Posterior cingulate gyrus (tissue), 11 donors: Measurements from ENCODE around the gene MBNL1.
"Not testable (repeated sequence)": the region's sequence is repeated elsewhere in the genome, so short reads cannot be mapped to it uniquely, and the experiment has no call there.

Experiments
- DNase-seq, 10 donors: peaks; one replicate each; pipeline versions ENCODE4 v3.0.0 to v3.0.0-alpha.2; 2020 to 2021; ENCODE audit warnings: mixed read lengths in 3 of 10
- intact Hi-C: fragments of 100-400 bp; cut with DNase I; formaldehyde crosslinking; loops from one replicate; pipeline ENCODE4 v1.15.1; 2023

MBNL1 gene

GRCh38 chr3:152365766-152366593 lies 97.3 kb downstream of the MBNL1 start:
- intact Hi-C loops: no loop called here
- DNase-seq: no peak

GRCh38 chr3:152367192-152367591 lies 98.5 kb downstream of the MBNL1 start:
- DNase-seq, intact Hi-C loops: not testable (repeated sequence)

GRCh38 chr3:152372633-152373032 lies 103.9 kb downstream of the MBNL1 start:
- intact Hi-C loops: not testable (repeated sequence)
- DNase-seq: peak in 1 of 10 donors; percentile 31

GRCh38 chr3:152373379-152373778 lies 104.7 kb downstream of the MBNL1 start:
- intact Hi-C loops: no loop called here
- DNase-seq: peak in 1 of 10 donors; percentile 41

- no peak for DNase-seq
- intact Hi-C loops: no loop called here
Observed at GRCh38 chr3:152374262-152374990, 105.7 kb downstream of the MBNL1 start.

- intact Hi-C loops: no loop called here
- DNase-seq: peak in 1 of 10 donors; percentile 40
Observed at GRCh38 chr3:152375546-152375945, 106.8 kb downstream of the MBNL1 start.

- peak in 1 of 10 donors; percentile 72 for DNase-seq
- intact Hi-C loops: no loop called here
Observed at GRCh38 chr3:152376351-152377183, 107.8 kb downstream of the MBNL1 start.

GRCh38 chr3:152377184-152377570 lies 108.4 kb downstream of the MBNL1 start:
- intact Hi-C loops: no loop called here
- no peak for DNase-seq

GRCh38 chr3:152379415-152380042 lies 110.8 kb downstream of the MBNL1 start:
- intact Hi-C loops: loop anchor here (2.0 to 10.0 kb wide), 2 partner anchors 65 to 111 kb away; partner anchors contain the start of gene MBNL1
- no peak for DNase-seq

- DNase-seq: no peak
- intact Hi-C loops: loop anchor here (2.0 to 10.0 kb wide), 2 partner anchors 65 to 111 kb away; partner anchors contain the start of gene MBNL1
Observed at GRCh38 chr3:152380043-152380442, 111.3 kb downstream of the MBNL1 start.

GRCh38 chr3:152381881-152382295 lies 113.2 kb downstream of the MBNL1 start:
- no peak for DNase-seq
- intact Hi-C loops: loop anchor here (2.0 to 10.0 kb wide), 2 partner anchors 67 to 113 kb away; partner anchors contain the start of gene MBNL1

GRCh38 chr3:152382312-152383135 lies 113.8 kb downstream of the MBNL1 start:
- intact Hi-C loops: loop anchor here (10.0 kb wide), 1 partner anchor 68 kb away; no protein-coding TSS in a partner anchor
- no peak for DNase-seq

- no peak for DNase-seq
- intact Hi-C loops: loop anchor here (10.0 kb wide), 1 partner anchor 68 kb away; no protein-coding TSS in a partner anchor
Observed at GRCh38 chr3:152383136-152383606, 114.4 kb downstream of the MBNL1 start.

GRCh38 chr3:152384412-152384811 lies 115.7 kb downstream of the MBNL1 start:
- intact Hi-C loops: loop anchor here (10.0 kb wide), 1 partner anchor 70 kb away; no protein-coding TSS in a partner anchor
- DNase-seq: no peak

GRCh38 chr3:152385761-152386160 lies 117.0 kb downstream of the MBNL1 start:
- no peak for DNase-seq
- intact Hi-C loops: loop anchor here (10.0 kb wide), 1 partner anchor 71 kb away; no protein-coding TSS in a partner anchor

GRCh38 chr3:152386208-152386607 lies 117.5 kb downstream of the MBNL1 start:
- intact Hi-C loops: loop anchor here (10.0 kb wide), 1 partner anchor 71 kb away; no protein-coding TSS in a partner anchor
- DNase-seq: no peak

- DNase-seq: no peak
- intact Hi-C loops: loop anchor here (10.0 kb wide), 1 partner anchor 74 kb away; no protein-coding TSS in a partner anchor
Observed at GRCh38 chr3:152388631-152389030, 119.9 kb downstream of the MBNL1 start.

GRCh38 chr3:152389316-152389934 lies 120.7 kb downstream of the MBNL1 start:
- intact Hi-C loops: loop anchor here (10.0 kb wide), 1 partner anchor 75 kb away; no protein-coding TSS in a partner anchor
- no peak for DNase-seq
